HEK293 (cell line): ENCODE results near the gene CSPG4.

ENCODE experiments used
- REST ChIP-seq: fragments of 450-650 bp; formaldehyde crosslinking; IDR thresholded peaks from 2 replicates; pipeline ENCODE4 v1.5.1; 2016; ENCODE audit warnings: missing biosample characterization, missing genetic modification characterization
- TF ChIP-seq, protein P1 (sequence below): fragments of 450-650 bp; formaldehyde crosslinking; conservative IDR thresholded peaks from 2 replicates; pipeline ENCODE4 v1.5.1; 2016; ENCODE audit warnings: low read depth, missing biosample characterization, missing genetic modification characterization

DNA sequence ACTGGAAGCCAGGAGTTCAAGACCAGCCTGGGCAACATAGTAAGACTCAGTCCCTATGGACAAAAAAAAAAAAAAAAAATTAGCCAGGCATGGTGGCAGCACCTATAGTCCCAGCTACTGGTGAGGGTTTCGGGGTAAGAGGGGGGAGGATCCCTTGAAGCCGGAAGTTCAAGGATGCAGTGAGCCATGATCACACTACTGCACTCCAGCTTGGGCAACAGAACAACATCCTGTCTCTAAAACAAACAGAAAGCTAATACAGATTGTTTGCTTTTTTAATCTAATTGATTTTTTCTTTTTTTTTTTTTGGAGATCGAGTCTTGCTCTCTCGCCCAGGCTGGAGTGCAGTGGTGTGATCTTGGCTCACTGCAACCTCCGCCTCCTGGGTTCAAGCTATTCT is 71.0 kb downstream of the CSPG4 start:
- no peak for TF ChIP-seq REST (tag by site-specific recombination)
- TF ChIP-seq, protein P1, sequence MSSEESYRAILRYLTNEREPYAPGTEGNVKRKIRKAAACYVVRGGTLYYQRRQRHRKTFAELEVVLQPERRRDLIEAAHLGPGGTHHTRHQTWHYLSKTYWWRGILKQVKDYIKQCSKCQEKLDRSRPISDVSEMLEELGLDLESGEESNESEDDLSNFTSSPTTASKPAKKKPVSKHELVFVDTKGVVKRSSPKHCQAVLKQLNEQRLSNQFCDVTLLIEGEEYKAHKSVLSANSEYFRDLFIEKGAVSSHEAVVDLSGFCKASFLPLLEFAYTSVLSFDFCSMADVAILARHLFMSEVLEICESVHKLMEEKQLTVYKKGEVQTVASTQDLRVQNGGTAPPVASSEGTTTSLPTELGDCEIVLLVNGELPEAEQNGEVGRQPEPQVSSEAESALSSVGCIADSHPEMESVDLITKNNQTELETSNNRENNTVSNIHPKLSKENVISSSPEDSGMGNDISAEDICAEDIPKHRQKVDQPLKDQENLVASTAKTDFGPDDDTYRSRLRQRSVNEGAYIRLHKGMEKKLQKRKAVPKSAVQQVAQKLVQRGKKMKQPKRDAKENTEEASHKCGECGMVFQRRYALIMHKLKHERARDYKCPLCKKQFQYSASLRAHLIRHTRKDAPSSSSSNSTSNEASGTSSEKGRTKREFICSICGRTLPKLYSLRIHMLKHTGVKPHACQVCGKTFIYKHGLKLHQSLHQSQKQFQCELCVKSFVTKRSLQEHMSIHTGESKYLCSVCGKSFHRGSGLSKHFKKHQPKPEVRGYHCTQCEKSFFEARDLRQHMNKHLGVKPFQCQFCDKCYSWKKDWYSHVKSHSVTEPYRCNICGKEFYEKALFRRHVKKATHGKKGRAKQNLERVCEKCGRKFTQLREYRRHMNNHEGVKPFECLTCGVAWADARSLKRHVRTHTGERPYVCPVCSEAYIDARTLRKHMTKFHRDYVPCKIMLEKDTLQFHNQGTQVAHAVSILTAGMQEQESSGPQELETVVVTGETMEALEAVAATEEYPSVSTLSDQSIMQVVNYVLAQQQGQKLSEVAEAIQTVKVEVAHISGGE: no peak
